CD4-positive, alpha-beta T cell treated with Interleukin-2 at 100 ng/mL for 4 hours (primary cell): ENCODE measurements around the gene F10.
A peak's percentile ranks its signal among the peaks of the same experiment; 100 is the strongest.

Source experiments
- DNase-seq: peaks from one replicate; pipeline ENCODE4 v3.0.0-alpha.2; 2020; ENCODE audit warnings: low spot score

F10 gene

DNA sequence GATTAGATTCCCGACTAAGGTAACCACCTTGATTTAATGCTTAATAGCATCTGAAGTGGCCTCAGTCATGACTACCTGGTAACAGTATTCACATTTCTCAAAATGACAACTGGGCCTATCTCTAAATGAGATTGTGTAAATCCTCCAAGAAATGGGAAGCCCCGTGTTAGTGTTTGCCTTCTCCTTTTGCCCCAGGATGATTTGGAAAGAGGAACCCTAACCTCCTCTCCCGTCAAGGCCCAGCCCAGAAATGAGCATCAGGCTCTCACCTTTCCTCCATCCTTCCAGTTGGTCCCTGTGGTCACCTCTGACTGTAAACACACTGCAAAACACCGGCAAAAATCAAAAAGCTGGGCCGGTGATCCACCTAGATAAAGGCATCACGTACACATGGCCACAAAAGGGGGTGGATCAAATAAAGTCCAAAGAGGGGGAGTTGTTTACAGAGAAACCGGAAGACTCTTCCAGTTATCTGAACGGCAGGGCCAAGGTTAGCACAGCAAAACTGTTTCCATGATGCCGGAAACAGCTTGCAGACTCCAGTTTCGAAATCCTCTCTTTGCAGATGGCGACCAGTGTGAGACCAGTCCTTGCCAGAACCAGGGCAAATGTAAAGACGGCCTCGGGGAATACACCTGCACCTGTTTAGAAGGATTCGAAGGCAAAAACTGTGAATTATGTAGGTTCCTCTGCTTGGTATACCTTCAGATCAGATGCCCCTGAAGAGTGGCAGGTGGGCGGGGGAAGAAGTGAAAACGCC, 16.4 kb downstream of the F10 start:
- DNase-seq = no peak

DNA sequence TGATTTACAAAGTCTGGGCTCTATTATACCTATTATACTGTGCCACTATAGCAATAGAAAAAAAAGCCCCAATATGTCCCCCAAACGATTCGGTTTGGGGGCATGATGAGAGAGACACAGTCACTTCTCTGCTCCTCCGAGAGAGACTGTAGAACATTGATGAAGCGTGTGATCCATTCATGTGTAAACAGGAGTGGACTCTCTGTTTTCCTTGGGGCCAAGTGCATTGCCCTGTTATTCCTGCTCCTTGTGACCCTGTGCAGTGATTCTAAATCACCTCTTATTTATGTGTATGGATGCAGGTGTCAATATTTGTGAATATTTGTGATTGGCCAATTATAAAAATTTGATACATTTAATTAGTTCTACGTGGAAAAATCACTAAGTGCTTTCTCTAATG, 17.0 kb downstream of the F10 start:
- no peak for DNase-seq

DNA sequence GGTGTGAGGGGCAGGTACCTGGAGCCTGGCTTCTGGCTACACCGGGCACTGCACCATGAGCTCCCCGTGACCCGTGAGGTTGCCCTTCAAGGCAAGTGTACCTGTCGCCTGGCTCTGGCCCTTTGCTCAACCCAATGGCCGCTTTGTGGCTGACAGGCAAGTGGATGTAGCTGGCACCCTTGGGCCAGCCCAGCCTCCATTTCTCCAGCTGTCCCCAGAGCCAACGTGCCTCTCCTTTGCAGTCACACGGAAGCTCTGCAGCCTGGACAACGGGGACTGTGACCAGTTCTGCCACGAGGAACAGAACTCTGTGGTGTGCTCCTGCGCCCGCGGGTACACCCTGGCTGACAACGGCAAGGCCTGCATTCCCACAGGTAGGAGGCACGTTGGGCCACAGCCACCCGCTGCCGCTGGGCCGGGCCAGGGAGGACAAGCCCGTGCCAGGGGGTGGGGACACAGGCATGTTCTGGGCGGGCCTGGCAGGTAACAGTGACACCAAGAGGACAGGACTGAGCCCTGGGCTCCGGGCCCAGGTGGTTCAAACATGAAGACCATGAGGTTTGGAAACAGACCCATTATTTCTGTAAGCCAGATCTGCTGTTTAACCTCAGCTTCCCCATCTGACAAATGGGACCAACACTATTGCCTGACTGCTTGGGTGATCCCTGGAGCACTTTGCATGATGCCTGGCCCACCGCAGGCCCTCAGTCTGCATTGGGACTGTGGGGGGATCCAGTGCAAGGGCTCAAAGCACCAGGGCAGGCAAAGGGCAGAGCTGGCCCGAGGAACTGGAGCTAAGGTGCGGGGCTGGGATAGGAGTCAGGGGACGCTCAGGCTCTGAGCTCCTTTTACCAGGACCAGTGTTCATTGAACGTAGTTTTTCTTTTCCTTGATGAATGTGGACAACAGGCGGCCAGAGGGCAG, 18.3 kb downstream of the F10 start:
- DNase-seq = no peak

GRCh38 chr13:113141601-113141970, 19.0 kb downstream of the F10 start:
- DNase-seq = no peak

- no peak for DNase-seq
Observed at GRCh38 chr13:113142876-113143275, 20.3 kb downstream of the F10 start.

- no peak for DNase-seq
Observed at GRCh38 chr13:113143466-113144254, 21.1 kb downstream of the F10 start.

- no peak for DNase-seq
Observed at GRCh38 chr13:113144255-113144629, 21.6 kb downstream of the F10 start.

GRCh38 chr13:113145496-113145895, 22.9 kb downstream of the F10 start:
- DNase-seq = no peak

GRCh38 chr13:113145911-113146598, 23.5 kb downstream of the F10 start:
- no peak for DNase-seq

DNA sequence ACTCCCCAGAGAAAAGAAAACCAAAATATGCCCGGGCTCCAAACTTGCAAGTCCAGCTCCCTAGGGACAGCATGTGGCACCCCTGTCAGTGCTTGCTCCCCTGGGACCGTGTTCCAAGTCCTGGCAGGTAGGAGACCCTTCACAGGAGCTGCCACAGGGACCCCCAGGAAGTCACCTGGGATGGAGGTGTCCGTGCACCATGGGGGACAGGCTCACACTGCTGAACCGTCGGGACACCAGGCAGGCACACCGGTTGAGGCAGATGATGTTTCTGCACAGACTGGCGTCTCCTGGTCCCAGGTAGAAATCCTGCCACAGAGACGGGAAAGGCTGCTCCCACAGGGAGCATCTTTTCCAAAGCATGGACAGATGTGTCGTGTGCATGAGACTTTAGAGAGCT, 24.2 kb downstream of the F10 start:
- DNase-seq = no peak

- DNase-seq = no peak
Observed at GRCh38 chr13:113147206-113147605, 24.6 kb downstream of the F10 start.

- DNase-seq = no peak
Observed at GRCh38 chr13:113148407-113148806, 25.8 kb downstream of the F10 start.

GRCh38 chr13:113148940-113149503, 26.4 kb downstream of the F10 start:
- no peak for DNase-seq

DNA sequence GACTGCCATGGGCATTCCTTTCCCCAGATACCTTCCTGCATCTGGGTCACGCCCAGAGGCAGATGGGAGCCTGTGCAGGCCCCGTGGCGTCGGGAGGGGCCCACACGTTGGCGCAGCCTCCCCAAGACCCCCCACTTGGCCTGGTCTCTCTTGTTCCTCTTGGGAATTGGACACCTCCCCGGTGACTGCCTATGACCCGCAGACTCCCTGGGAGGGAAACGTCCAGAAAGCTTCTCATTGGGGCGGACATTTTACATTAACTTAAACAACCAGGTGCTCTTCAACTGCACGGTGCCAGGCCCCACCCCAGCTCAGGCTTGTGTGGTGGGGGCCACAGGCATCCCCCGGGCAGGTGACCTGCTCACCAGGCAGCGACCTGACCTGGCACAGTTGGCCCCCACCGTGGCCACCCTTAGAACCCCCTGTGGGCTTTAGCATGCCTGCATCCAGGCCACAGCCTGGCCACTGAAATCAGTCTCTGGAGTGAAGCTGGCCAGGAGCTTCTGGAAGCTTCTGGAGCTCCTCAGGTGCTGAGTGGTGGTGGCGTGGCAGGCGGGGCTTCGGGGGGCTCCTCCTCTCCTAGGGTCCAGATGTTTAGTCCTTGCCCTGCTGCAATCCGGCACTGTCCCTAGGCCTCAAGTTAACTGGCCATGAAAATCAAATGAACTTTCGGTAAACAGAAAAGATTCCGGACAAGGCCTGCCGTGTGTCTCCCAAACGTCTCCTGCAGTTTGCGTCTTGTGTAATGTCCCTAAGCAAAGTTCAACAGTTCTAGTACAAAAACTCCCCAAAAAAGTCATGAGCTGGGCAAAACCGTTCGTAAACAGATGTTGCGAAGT, 27.3 kb downstream of the F10 start:
- no peak for DNase-seq

GRCh38 chr13:113150550-113151365, 28.2 kb downstream of the F10 start:
- DNase-seq = no peak

DNA sequence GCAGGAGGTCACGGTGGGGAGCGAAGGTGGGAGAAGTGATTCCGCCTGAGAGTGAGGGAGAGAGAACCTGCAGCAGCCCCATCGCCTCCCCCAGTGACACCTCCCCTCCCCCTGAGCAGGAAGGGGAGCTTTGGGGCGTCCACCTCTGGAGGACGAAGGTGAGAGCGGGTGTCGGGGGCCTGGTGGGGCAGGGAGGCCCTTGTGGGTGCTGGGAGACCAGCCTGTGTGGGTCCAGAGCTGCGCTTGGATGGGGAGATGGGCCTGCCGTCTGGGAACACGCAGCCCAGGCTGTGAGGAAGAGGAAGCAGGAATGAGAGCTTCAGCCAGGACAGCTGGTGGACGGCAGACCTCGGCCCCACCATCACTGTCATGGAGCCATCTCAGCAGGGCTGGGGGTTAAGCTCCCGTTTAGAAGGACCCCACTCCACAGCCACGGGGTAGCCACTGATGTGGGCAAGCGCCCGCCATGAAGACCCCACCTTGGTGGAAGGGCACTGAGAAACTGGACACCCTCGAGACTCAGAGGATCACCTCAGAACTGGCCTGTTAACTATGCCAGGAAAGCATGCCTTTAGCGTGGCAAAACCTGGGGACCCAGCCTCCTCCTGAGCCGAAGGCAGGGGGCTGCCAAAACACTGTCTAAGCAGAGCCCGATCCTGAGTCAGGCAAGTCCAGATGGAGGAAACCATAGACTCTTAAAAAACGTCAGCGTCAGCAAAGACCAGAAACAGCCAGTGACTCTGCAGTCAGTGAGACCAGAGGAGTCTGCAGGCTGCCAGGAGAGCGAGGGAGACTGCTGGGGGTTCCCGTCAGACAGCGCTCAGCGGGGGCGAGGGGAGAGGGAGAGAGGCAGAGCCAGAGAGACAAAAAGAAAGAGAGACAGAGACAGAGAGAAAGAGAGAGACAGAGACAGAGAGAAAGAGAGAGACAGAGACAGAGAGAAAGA, 29.4 kb downstream of the F10 start:
- peak; percentile 16 for DNase-seq

- DNase-seq = no peak
Observed at GRCh38 chr13:113152691-113152983, 30.0 kb downstream of the F10 start.

- no peak for DNase-seq
Observed at GRCh38 chr13:113152984-113153809, 30.6 kb downstream of the F10 start.
